Thyroid gland (tissue), 4 donors: ENCODE data around the gene FAM25G. TPM values are rescaled to one million over a fixed set of nuclear protein-coding genes. Genes with fewer than 3 reads are reported as not detected.

ENCODE experiments used
- DNase-seq, 2 donors: peaks; one replicate each; pipeline ENCODE4 v3.0.0-alpha.2; 2019
- H3K27ac ChIP-seq, 3 donors: fragments of 200-600 bp; sonication (generic); 1 replicate in 2 of 3; 2 replicates in 1 of 3; pipeline ENCODE4 v1.5.1; 2016 to 2019; ENCODE audit warnings: mild to moderate bottlenecking in 1 of 3, moderate library complexity in 1 of 3
- H3K27me3 ChIP-seq: fragments of 200-600 bp; sonication (generic); one replicate; pipeline ENCODE4 v1.5.1; 2019
- H3K36me3 ChIP-seq, 2 donors: fragments of 200-600 bp; sonication (generic); one replicate each; pipeline ENCODE4 v1.5.1; 2016 to 2019
- H3K4me1 ChIP-seq, 2 donors: fragments of 200-600 bp; sonication (generic); one replicate each; pipeline ENCODE4 v1.5.1; 2017 to 2019
- H3K4me3 ChIP-seq, 3 donors: fragments of 200-600 bp; sonication (generic); replicated peaks in 1 of 3; 1 replicate in 2 of 3; 2 replicates in 1 of 3; pipeline ENCODE4 v1.5.1; 2016; ENCODE audit warnings: mild to moderate bottlenecking in 1 of 3
- H3K9me3 ChIP-seq: fragments of 200-600 bp; sonication (generic); one replicate; pipeline ENCODE4 v1.5.1; 2017
- POLR2A ChIP-seq, 2 donors: fragments of 450-650 bp; IDR thresholded peaks; one replicate each; pipeline ENCODE4 v1.6.1; 2017; ENCODE audit warnings: antibody characterized with exemption in 2 of 2, mild to moderate bottlenecking in 2 of 2, moderate library complexity in 1 of 2
- WGBS, 2 donors: methylation state at CpG; one replicate each; pipeline ENCODE4 v1.1.5; 2017; 5-methylcytosine and 5-hydroxymethylcytosine counted together
- intact Hi-C: fragments of 100-400 bp; cut with DNase I; formaldehyde crosslinking; loops from one replicate; pipeline ENCODE4 v1.15.1; 2023
- total RNA-seq, 4 donors: library from RNA; depleted of rRNA; stranded (reverse); fragments of >200 nt; gene quantifications; one replicate each; pipeline ENCODE4 v1.2.3, GENCODE V29; 2016
- TF ChIP-seq, protein P1 (sequence below), 6 experiments: fragments of 200-600 bp in 3 of 6; fragments of 450-650 bp in 3 of 6; sonication (generic) in 3 of 6; IDR thresholded peaks; one replicate each; pipeline ENCODE4 v1.5.1; 2016 to 2019; ENCODE audit warnings: antibody characterized with exemption in 6 of 6, mild to moderate bottlenecking in 2 of 6, inconsistent platforms in 1 of 6, moderate library complexity in 1 of 6

The FAM25G gene
- total RNA-seq, 4 donors from 2014 or later = not detected

DNA sequence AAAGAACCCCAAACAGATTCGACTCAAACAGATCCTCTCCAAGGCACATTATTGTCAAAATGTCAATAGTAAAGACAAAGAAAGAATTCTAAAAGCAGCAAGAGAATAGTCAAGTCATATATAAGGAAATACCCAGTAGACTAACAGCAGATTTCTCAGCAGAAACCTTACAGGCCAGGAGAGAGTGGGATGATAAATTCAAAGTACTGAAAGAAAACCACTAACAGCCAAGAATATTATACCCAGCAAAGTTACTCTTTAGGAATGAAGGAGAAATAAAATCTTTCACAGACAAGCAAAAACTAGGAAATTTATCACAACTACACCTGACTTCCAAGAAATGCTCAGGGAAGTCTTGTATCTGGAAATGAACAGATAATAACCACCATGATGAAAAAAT is 45.8 kb downstream of the FAM25G start:
- Histone ChIP-seq H3K36me3 (no peaks in the 10 kb centered on the region), H3K9me3 (no peaks in the 10 kb centered on the region), H3K4me1 (no peaks in the 10 kb centered on the region), H3K4me3 (no peak overlapping the region), H3K27me3 (no peaks in the 10 kb centered on the region), H3K27ac (no peak overlapping the region)
- intact Hi-C loops = no loop called here
- 89% methylated on average over 1 of the region's 1 CpG for WGBS, 2 donors
- TF ChIP-seq, protein P1, sequence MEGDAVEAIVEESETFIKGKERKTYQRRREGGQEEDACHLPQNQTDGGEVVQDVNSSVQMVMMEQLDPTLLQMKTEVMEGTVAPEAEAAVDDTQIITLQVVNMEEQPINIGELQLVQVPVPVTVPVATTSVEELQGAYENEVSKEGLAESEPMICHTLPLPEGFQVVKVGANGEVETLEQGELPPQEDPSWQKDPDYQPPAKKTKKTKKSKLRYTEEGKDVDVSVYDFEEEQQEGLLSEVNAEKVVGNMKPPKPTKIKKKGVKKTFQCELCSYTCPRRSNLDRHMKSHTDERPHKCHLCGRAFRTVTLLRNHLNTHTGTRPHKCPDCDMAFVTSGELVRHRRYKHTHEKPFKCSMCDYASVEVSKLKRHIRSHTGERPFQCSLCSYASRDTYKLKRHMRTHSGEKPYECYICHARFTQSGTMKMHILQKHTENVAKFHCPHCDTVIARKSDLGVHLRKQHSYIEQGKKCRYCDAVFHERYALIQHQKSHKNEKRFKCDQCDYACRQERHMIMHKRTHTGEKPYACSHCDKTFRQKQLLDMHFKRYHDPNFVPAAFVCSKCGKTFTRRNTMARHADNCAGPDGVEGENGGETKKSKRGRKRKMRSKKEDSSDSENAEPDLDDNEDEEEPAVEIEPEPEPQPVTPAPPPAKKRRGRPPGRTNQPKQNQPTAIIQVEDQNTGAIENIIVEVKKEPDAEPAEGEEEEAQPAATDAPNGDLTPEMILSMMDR (IDR thresholded peaks at IDR 0.05) = no peak
- DNase-seq = no peak

DNA sequence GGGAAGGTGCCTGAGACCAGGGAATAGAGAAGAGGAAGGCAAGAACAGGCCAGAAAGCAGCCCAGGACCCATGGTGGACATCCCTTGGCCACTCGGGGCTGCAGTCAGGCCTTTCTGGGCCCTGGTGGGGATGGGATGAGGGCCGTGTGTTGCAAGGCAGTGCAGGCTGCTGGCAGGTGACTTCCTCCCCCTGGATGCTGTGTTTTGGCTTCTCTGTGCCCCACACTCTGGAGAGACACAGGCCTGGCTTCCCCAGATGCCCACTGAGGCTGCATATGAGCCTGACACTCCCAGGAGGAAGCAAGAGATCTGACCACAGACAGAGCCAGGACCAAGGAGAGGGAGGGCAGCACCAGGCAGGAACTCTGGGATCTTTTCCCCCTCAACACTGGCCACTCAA is 47.5 kb downstream of the FAM25G start:
- Histone ChIP-seq H3K4me3 (no peak overlapping the region), H3K9me3 (no peaks in the 10 kb centered on the region), H3K4me1 (no peaks in the 10 kb centered on the region), H3K27me3 (no peaks in the 10 kb centered on the region), H3K27ac (no peak overlapping the region), H3K36me3 (no peaks in the 10 kb centered on the region)
- intact Hi-C loops = no loop called here
- TF ChIP-seq, protein P1 (IDR thresholded peaks at IDR 0.05) = no peak
- no peak for TF ChIP-seq POLR2A (IDR thresholded peaks at IDR 0.05)
- 86 to 94% methylated on average over 2 of the region's 2 CpGs for WGBS, 2 donors
- no peak for DNase-seq

DNA sequence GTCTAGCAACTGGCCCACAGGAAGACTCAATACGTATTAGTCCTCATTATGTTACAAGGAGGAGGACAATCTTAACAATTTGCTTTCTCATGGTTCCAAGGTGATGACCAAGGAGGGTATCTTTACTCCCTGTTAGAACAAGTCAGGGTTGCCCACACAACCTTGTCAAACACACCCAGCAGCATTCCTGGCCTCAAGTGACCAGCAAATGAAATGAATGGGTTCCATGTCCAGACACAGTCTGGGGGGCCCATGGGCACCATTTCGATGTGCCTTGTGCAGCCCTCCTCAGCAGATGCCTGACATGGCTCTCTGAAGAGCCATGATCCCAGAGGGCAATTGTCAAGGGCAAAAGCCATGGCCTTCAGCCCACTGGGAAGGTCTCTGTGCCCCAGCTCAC is 48.4 kb downstream of the FAM25G start:
- H3K4me1 ChIP-seq = no peaks in the 10 kb centered on the region
- 78 to 80% methylated on average over 2 of the region's 2 CpGs for WGBS, 2 donors

DNA sequence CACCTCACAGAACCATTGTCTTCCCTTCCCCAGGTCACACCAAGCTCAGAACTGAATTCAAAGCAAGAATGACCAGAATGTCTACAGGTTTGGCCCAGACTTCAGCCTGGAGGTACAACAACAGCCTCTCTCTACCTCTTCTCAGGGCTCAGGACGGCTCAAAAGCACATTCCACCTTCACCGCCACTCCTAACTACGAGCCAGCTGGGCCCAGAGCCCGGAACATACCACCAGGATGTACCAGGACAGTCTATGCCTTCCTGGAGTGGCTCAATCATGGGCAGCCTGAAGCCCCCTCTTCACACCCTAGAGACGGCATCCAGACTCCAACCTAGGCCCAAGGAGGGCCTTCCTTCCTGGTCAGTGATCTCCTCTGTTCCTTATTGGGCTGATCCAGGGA is 49.1 kb downstream of the FAM25G start:
- intact Hi-C loops = no loop called here
- Histone ChIP-seq H3K4me1 (no peaks in the 10 kb centered on the region), H3K9me3 (no peaks in the 10 kb centered on the region), H3K27me3 (no peaks in the 10 kb centered on the region), H3K4me3 (no peak overlapping the region), H3K36me3 (no peaks in the 10 kb centered on the region), H3K27ac (no peak overlapping the region)
- WGBS, 2 donors = 64 to 78% methylated on average over 5 of the region's 5 CpGs
- DNase-seq = no peak
- no peak for TF ChIP-seq POLR2A (IDR thresholded peaks at IDR 0.05)
- TF ChIP-seq, protein P1 (IDR thresholded peaks at IDR 0.05) = no peak

More for the DNA sequence above, 48.4 kb downstream of the FAM25G start:
- H3K27me3 ChIP-seq = no peaks in the 10 kb centered on the region
- no peak for DNase-seq
- no peak overlapping the region for H3K27ac ChIP-seq
- no peaks in the 10 kb centered on the region for H3K9me3 ChIP-seq
- intact Hi-C loops = no loop called here
- no peak for TF ChIP-seq POLR2A (IDR thresholded peaks at IDR 0.05)
- TF ChIP-seq, protein P1 (IDR thresholded peaks at IDR 0.05) = no peak
- no peak overlapping the region for H3K4me3 ChIP-seq
- no peaks in the 10 kb centered on the region for H3K36me3 ChIP-seq

DNA sequence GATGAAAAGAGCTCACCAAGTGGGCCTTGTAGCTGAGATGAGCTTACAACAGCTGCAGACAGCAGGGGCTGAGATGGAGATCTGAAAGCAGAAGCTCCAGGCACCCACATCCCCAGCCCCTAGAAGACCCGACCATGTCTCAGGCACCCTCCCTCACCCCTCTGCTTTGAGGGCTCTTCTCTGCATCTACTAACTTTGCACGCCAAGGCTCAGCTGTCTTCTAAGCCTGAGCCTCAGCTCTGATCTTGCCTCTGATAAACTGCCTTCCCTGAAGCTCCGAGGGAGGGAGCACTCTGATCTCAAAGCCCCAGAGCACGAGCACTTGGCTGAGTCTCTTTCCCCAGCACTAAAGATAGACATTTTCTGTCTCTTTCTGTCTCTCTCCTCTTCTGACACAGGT is 49.6 kb downstream of the FAM25G start:
- Histone ChIP-seq H3K4me1 (no peaks in the 10 kb centered on the region), H3K27ac (no peak overlapping the region), H3K9me3 (no peaks in the 10 kb centered on the region), H3K36me3 (no peaks in the 10 kb centered on the region), H3K27me3 (no peaks in the 10 kb centered on the region), H3K4me3 (no peak overlapping the region)
- TF ChIP-seq, protein P1 (IDR thresholded peaks at IDR 0.05) = no peak
- no peak for TF ChIP-seq POLR2A (IDR thresholded peaks at IDR 0.05)
- 73 to 77% methylated on average over 4 of the region's 4 CpGs for WGBS, 2 donors
- intact Hi-C loops = no loop called here
- no peak for DNase-seq
